HCT116 (cell line): ENCODE results near the gene TOMM34. TPM values are rescaled to one million over a fixed set of nuclear protein-coding genes. Genes with fewer than 3 reads are reported as not detected.

Experiments used
- ATAC-seq: fragments of 200-7000 bp; cut with Tn5 transposase; 2 replicates; pipeline ENCODE4 v1.9.1; 2020; ENCODE audit warnings: mild to moderate bottlenecking, moderate library complexity
- BruUV-seq: library from RNA; stranded (reverse); fragments of 400-500 nt; replicated peaks from 2 replicates; lab custom pipeline; 2021; lab: Mats Ljungman, UMichigan
- CTCF ChIA-PET: fragments of 300-600 bp; sonication (Branson Sonifier 250); formaldehyde crosslinking; loops from one replicate; lab custom pipeline; 2021; ENCODE audit warnings: antibody characterized with exemption; lab: Charles Lee
- POLR2A ChIA-PET: fragments of 300-600, 350-600 bp; sonication (Branson Sonifier 250); formaldehyde crosslinking; loops from one replicate; lab custom pipeline; 2021; ENCODE audit warnings: antibody characterized with exemption; lab: Charles Lee
- RAD21 ChIA-PET, 2 experiments: fragments of 300-600 bp; sonication (Branson Sonifier 250); formaldehyde crosslinking; loops; one replicate each; lab custom pipeline; 2023; ENCODE audit warnings: low total read pairs in 2 of 2; ENCODE audit not compliant: uncharacterized antibody in 2 of 2, unreplicated experiment in 2 of 2, low non-redundant PET in 1 of 2; lab: Charles Lee
- DNase-seq: peaks from one replicate; pipeline ENCODE4 v3.0.0-alpha.2; 2010; ENCODE audit warnings: low read depth, low spot score
- H2AFZ ChIP-seq: fragments of 200-600 bp; shearing (Covaris generic), sonication (generic); 2 replicates; pipeline ENCODE4 v1.6.1; 2017; ENCODE audit warnings: low read depth, mixed run types, mixed read lengths, antibody characterized with exemption, low read length; ENCODE audit not compliant: poor library complexity, severe bottlenecking
- H3K27ac ChIP-seq: 2 replicates; pipeline ENCODE4 v1.5.1; 2012; ENCODE audit warnings: low read depth, low read length
- H3K27me3 ChIP-seq: fragments of 200-600 bp; sonication (generic); 2 replicates; pipeline ENCODE4 v1.6.1; 2016; ENCODE audit warnings: mixed run types, low read length, mixed read lengths; ENCODE audit not compliant: insufficient read depth
- H3K36me3 ChIP-seq, 2 experiments: fragments of 200-500 bp in 1 of 2; fragments of 200-600 bp in 1 of 2; sonication (Bioruptor generic) in 1 of 2; sonication (generic) in 1 of 2; 2 replicates each; pipeline versions ENCODE4 v1.5.1 to v1.6.1; 2014 to 2016; ENCODE audit warnings: low read length in 2 of 2, inconsistent platforms in 1 of 2, mixed read lengths in 1 of 2, mixed run types in 1 of 2; ENCODE audit not compliant: insufficient read depth in 2 of 2, control insufficient read depth in 1 of 2
- H3K4me1 ChIP-seq, 2 experiments: fragments of 200-600 bp in 1 of 2; sonication (generic) in 1 of 2; 2 replicates each; pipeline versions ENCODE4 v1.5.1 to v1.6.1; 2012 to 2017; ENCODE audit warnings: low read length in 2 of 2, inconsistent platforms in 1 of 2, mild to moderate bottlenecking in 1 of 2, mixed read lengths in 1 of 2, mixed run types in 1 of 2, moderate library complexity in 1 of 2; ENCODE audit not compliant: insufficient read depth in 2 of 2, control insufficient read depth in 1 of 2
- H3K4me2 ChIP-seq: fragments of 200-600 bp; sonication (generic); 2 replicates; pipeline ENCODE4 v1.6.1; 2017; ENCODE audit warnings: mixed run types, low read length, mixed read lengths
- H3K4me3 ChIP-seq, 2 experiments: fragments of 200-600 bp in 1 of 2; sonication (generic) in 1 of 2; replicated peaks in 1 of 2; 2 replicates each; pipeline ENCODE4 v1.5.1; 2011 to 2016; ENCODE audit warnings: low read length in 2 of 2, control low read depth in 1 of 2, low read depth in 1 of 2, mild to moderate bottlenecking in 1 of 2, mixed read lengths in 1 of 2, mixed run types in 1 of 2
- H3K79me2 ChIP-seq: fragments of 200-600 bp; sonication (generic); 2 replicates; pipeline ENCODE4 v1.6.1; 2017; ENCODE audit warnings: mild to moderate bottlenecking, mixed run types, low read length, moderate library complexity, mixed read lengths; ENCODE audit not compliant: insufficient read depth
- H3K9ac ChIP-seq: fragments of 200-600 bp; sonication (generic); 2 replicates; pipeline ENCODE4 v1.6.1; 2016; ENCODE audit warnings: low read length, mixed read lengths
- H3K9me2 ChIP-seq: fragments of 200-600 bp; sonication (generic), shearing (Covaris generic); 2 replicates; pipeline ENCODE4 v1.6.1; 2017; ENCODE audit warnings: mixed run types, mild to moderate bottlenecking, moderate library complexity; ENCODE audit not compliant: insufficient read depth
- H3K9me3 ChIP-seq, 2 experiments: fragments of 200-500 bp in 1 of 2; fragments of 200-600 bp in 1 of 2; sonication (Bioruptor generic) in 1 of 2; sonication (generic) in 1 of 2; 2 replicates each; pipeline ENCODE4 v1.6.1; 2014 to 2017; ENCODE audit warnings: low read length in 2 of 2, mixed read lengths in 2 of 2, inconsistent platforms in 1 of 2, low read depth in 1 of 2, mild to moderate bottlenecking in 1 of 2, mixed run types in 1 of 2, moderate library complexity in 1 of 2; ENCODE audit not compliant: control insufficient read depth in 1 of 2, insufficient read depth in 1 of 2
- H4K20me1 ChIP-seq: fragments of 200-600 bp; sonication (generic), shearing (Covaris generic); 2 replicates; pipeline ENCODE4 v1.6.1; 2017; ENCODE audit warnings: mixed run types, mild to moderate bottlenecking, moderate library complexity; ENCODE audit not compliant: insufficient read depth
- ATF3 ChIP-seq: IDR thresholded peaks from 2 replicates; pipeline ENCODE4 v1.6.1; 2012
- CBX3 ChIP-seq: IDR thresholded peaks from 2 replicates; pipeline ENCODE4 v1.6.1; 2012; ENCODE audit warnings: low read depth
- CEBPB ChIP-seq: IDR thresholded peaks from 2 replicates; pipeline ENCODE4 v1.6.1; 2012; ENCODE audit warnings: low read depth
- MAX ChIP-seq: IDR thresholded peaks from 2 replicates; pipeline ENCODE4 v1.6.1; 2012
- RAD21 ChIP-seq: IDR thresholded peaks from 2 replicates; pipeline ENCODE4 v1.6.1; 2012; ENCODE audit warnings: low read depth, mild to moderate bottlenecking
- SIN3A ChIP-seq: IDR thresholded peaks from 2 replicates; pipeline ENCODE4 v1.6.1; 2012; ENCODE audit warnings: low read depth
- SP1 ChIP-seq: IDR thresholded peaks from 2 replicates; pipeline ENCODE4 v1.6.1; 2012; ENCODE audit warnings: low read depth
- YY1 ChIP-seq: IDR thresholded peaks from 2 replicates; pipeline ENCODE4 v1.6.1; 2011; ENCODE audit warnings: low read length, low read depth, moderate library complexity, mild to moderate bottlenecking; ENCODE audit not compliant: insufficient replicate concordance; ENCODE audit errors: extremely low read depth
- ZBTB33 ChIP-seq: IDR thresholded peaks from 2 replicates; pipeline ENCODE4 v1.6.1; 2011; ENCODE audit warnings: mild to moderate bottlenecking, low read length, moderate library complexity; ENCODE audit not compliant: insufficient replicate concordance; ENCODE audit errors: extremely low read depth
- ZFX ChIP-seq: fragments of 450-650 bp; IDR thresholded peaks from 2 replicates; pipeline ENCODE4 v1.6.1; 2017
- ZNF274 ChIP-seq: fragments of 200-500 bp; sonication (Bioruptor generic); IDR thresholded peaks from 2 replicates; pipeline ENCODE4 v1.6.1; 2014; ENCODE audit warnings: mild to moderate bottlenecking, low read depth, low read length, inconsistent platforms
- intact Hi-C: fragments of 100-400 bp; cut with micrococcal nuclease; formaldehyde crosslinking; loops from 2 replicates; pipeline ENCODE4 v1.10.0; 2022
- total RNA-seq: library from RNA; stranded (reverse); gene quantifications from one replicate; pipeline ENCODE4 v1.2.1, GENCODE V29; 2021; ENCODE audit not compliant: unreplicated experiment

Gene TOMM34
- total RNA-seq, 1 experiment from 2014 or later = 51.7 TPM

- Histone ChIP-seq H3K9me2 (no peaks in the 10 kb centered on the region), H2AFZ (no peak overlapping the region), H3K9ac (no peak overlapping the region), H3K4me1 (no peaks in the 10 kb centered on the region), H3K36me3 (peaks cover 20 to 24% of the 10 kb centered on the region in 2 experiments; a peak in 3 of 4 replicates), H4K20me1 (no peaks in the 10 kb centered on the region), H3K4me3 (no peak overlapping the region), H3K27me3 (no peaks in the 10 kb centered on the region), H3K4me2 (no peak overlapping the region), H3K27ac (no peak overlapping the region), H3K79me2 (no peaks in the 10 kb centered on the region), H3K9me3 (no peaks in the 10 kb centered on the region)
- RAD21 ChIA-PET = no interaction called here
- CTCF ChIA-PET = interaction anchor here (0.6 kb wide), 1 partner anchor 385 kb away, joined by 3 read pairs; no protein-coding TSS in a partner anchor
- DNase-seq (no peak), ATAC-seq (no peak)
- POLR2A ChIA-PET = interaction anchor here (0.9 kb wide), 1 partner anchor 19 kb away, joined by 3 read pairs; no protein-coding TSS in a partner anchor
- no peak for TF ChIP-seq CEBPB
- no peak for TF ChIP-seq ATF3
- no peak for TF ChIP-seq RAD21
- no peak for TF ChIP-seq ZNF274
- TF ChIP-seq ZBTB33 = no peak
- TF ChIP-seq SIN3A = no peak
- no peak for TF ChIP-seq ZFX
- TF ChIP-seq MAX = no peak
- TF ChIP-seq CBX3 = no peak
- TF ChIP-seq SP1 = no peak
- TF ChIP-seq YY1 = no peak
- no TSS peak for BruUV-seq
- intact Hi-C loops = no loop called here
These were observed 31.6 kb downstream of the TOMM34 start for GRCh38 chr20:44928595-44928994.
